ENCODE measurements around the gene BLVRA. TPM values are rescaled to one million over a fixed set of nuclear protein-coding genes. Genes with fewer than 3 reads are reported as not detected.
A peak's percentile ranks its signal among the peaks of the same experiment; 100 is the strongest.

BLVRA gene
- total RNA-seq, 2 donors from 2014 or later: 26.2 to 29.7 TPM

GRCh38 chr7:43756368-43757072 is 2.0 kb upstream of the BLVRA start:
- Mint-ChIP-seq H3K36me3 (ENCODE audit: low read depth) (no peaks in the 10 kb centered on the region), H3K27ac (peak overlapping the region; percentile 91), H3K27me3 (peaks cover 8% of the 10 kb centered on the region), H3K4me1 (peaks cover 27% of the 10 kb centered on the region), H3K4me3 (peak overlapping the region; percentile 87)
- no peak for ATAC-seq
- H3K9me3 ChIP-seq (ENCODE audit: control insufficient read depth, low read length, poor library complexity, severe bottlenecking): no peaks in the 10 kb centered on the region
- no peak for DNase-seq

GRCh38 chr7:43757073-43757720 is 1.3 kb upstream of the BLVRA start:
- H3K36me3 Mint-ChIP-seq (ENCODE audit: low read depth): no peaks in the 10 kb centered on the region
- H3K9me3 ChIP-seq (ENCODE audit: control insufficient read depth, low read length, poor library complexity, severe bottlenecking): no peaks in the 10 kb centered on the region
- H3K27me3 Mint-ChIP-seq: peaks cover 8% of the 10 kb centered on the region
- peak overlapping the region; percentile 91 for H3K27ac Mint-ChIP-seq
- peak overlapping the region; percentile 87 for H3K4me3 Mint-ChIP-seq
- ATAC-seq (no peak), DNase-seq (no peak)
- peaks cover 31% of the 10 kb centered on the region for H3K4me1 Mint-ChIP-seq

- Mint-ChIP-seq H3K27me3 (peaks cover 8% of the 10 kb centered on the region), H3K4me3 (peak overlapping the region; percentile 87), H3K4me1 (peaks cover 35% of the 10 kb centered on the region), H3K36me3 (ENCODE audit: low read depth) (no peaks in the 10 kb centered on the region), H3K27ac (peak overlapping the region; percentile 65)
- peak; percentile 25 to 31 (median 30) for DNase-seq
- no peaks in the 10 kb centered on the region for H3K9me3 ChIP-seq (ENCODE audit: control insufficient read depth, low read length, poor library complexity, severe bottlenecking)
- ATAC-seq: peak; percentile 73
These were observed 573 bp downstream of the BLVRA start for GRCh38 chr7:43758822-43759683.

GRCh38 chr7:43760861-43761260 is 2.4 kb downstream of the BLVRA start:
- peak overlapping the region; percentile 69 for H3K27ac Mint-ChIP-seq
- peak overlapping the region; percentile 56 for H3K4me3 Mint-ChIP-seq
- peaks cover 8% of the 10 kb centered on the region for H3K27me3 Mint-ChIP-seq
- ATAC-seq (no peak), DNase-seq (no peak)
- H3K9me3 ChIP-seq (ENCODE audit: control insufficient read depth, low read length, poor library complexity, severe bottlenecking): no peaks in the 10 kb centered on the region
- peaks cover 40% of the 10 kb centered on the region for H3K4me1 Mint-ChIP-seq
- no peaks in the 10 kb centered on the region for H3K36me3 Mint-ChIP-seq (ENCODE audit: low read depth)

- peak overlapping the region; percentile 69 for H3K27ac Mint-ChIP-seq
- peaks cover 8% of the 10 kb centered on the region for H3K27me3 Mint-ChIP-seq
- H3K9me3 ChIP-seq (ENCODE audit: control insufficient read depth, low read length, poor library complexity, severe bottlenecking): no peaks in the 10 kb centered on the region
- no peak overlapping the region for H3K4me3 Mint-ChIP-seq
- DNase-seq: no peak
- no peak for ATAC-seq
- peaks cover 40% of the 10 kb centered on the region for H3K4me1 Mint-ChIP-seq
- H3K36me3 Mint-ChIP-seq (ENCODE audit: low read depth): no peaks in the 10 kb centered on the region
These were observed 2.9 kb downstream of the BLVRA start for GRCh38 chr7:43761382-43761781.

- H3K9me3 ChIP-seq (ENCODE audit: control insufficient read depth, low read length, poor library complexity, severe bottlenecking): no peaks in the 10 kb centered on the region
- peak overlapping the region; percentile 76 for H3K27ac Mint-ChIP-seq
- no peak overlapping the region for H3K4me3 Mint-ChIP-seq
- peaks cover 2% of the 10 kb centered on the region for H3K27me3 Mint-ChIP-seq
- ATAC-seq (no peak), DNase-seq (no peak)
- peaks cover 40% of the 10 kb centered on the region for H3K4me1 Mint-ChIP-seq
- no peaks in the 10 kb centered on the region for H3K36me3 Mint-ChIP-seq (ENCODE audit: low read depth)
These were observed 3.6 kb downstream of the BLVRA start for GRCh38 chr7:43761938-43762692.

GRCh38 chr7:43763183-43763582 is 4.7 kb downstream of the BLVRA start:
- Mint-ChIP-seq H3K27me3 (no peaks in the 10 kb centered on the region), H3K4me3 (no peak overlapping the region), H3K36me3 (ENCODE audit: low read depth) (no peaks in the 10 kb centered on the region), H3K4me1 (peaks cover 32% of the 10 kb centered on the region), H3K27ac (peak overlapping the region; percentile 76)
- DNase-seq: no peak
- H3K9me3 ChIP-seq (ENCODE audit: control insufficient read depth, low read length, poor library complexity, severe bottlenecking): no peaks in the 10 kb centered on the region
- no peak for ATAC-seq

- no peak for DNase-seq
- no peaks in the 10 kb centered on the region for H3K36me3 Mint-ChIP-seq (ENCODE audit: low read depth)
- ATAC-seq: peak; percentile 50
- H3K27me3 Mint-ChIP-seq: no peaks in the 10 kb centered on the region
- peak overlapping the region; percentile 56 for H3K4me3 Mint-ChIP-seq
- H3K27ac Mint-ChIP-seq: peak overlapping the region; percentile 76
- H3K4me1 Mint-ChIP-seq: peaks cover 35% of the 10 kb centered on the region
- H3K9me3 ChIP-seq (ENCODE audit: control insufficient read depth, low read length, poor library complexity, severe bottlenecking): no peaks in the 10 kb centered on the region
These were observed 5.7 kb downstream of the BLVRA start for GRCh38 chr7:43764039-43764761.

- H3K4me3 Mint-ChIP-seq: no peak overlapping the region
- no peak for ATAC-seq
- peaks cover 33% of the 10 kb centered on the region for H3K4me1 Mint-ChIP-seq
- no peaks in the 10 kb centered on the region for H3K9me3 ChIP-seq (ENCODE audit: control insufficient read depth, low read length, poor library complexity, severe bottlenecking)
- H3K27ac Mint-ChIP-seq: peak overlapping the region; percentile 76
- no peak for DNase-seq
- H3K36me3 Mint-ChIP-seq (ENCODE audit: low read depth): no peaks in the 10 kb centered on the region
- H3K27me3 Mint-ChIP-seq: no peaks in the 10 kb centered on the region
These were observed 6.5 kb downstream of the BLVRA start for GRCh38 chr7:43764807-43765491.

- ATAC-seq (no peak), DNase-seq (no peak)
- Mint-ChIP-seq H3K36me3 (ENCODE audit: low read depth) (peaks cover 3% of the 10 kb centered on the region), H3K27ac (no peak overlapping the region), H3K4me3 (no peak overlapping the region), H3K4me1 (peaks cover 37% of the 10 kb centered on the region), H3K27me3 (no peaks in the 10 kb centered on the region)
- H3K9me3 ChIP-seq (ENCODE audit: control insufficient read depth, low read length, poor library complexity, severe bottlenecking): no peaks in the 10 kb centered on the region
These were observed 8.1 kb downstream of the BLVRA start for GRCh38 chr7:43766564-43766963.

- H3K9me3 ChIP-seq (ENCODE audit: control insufficient read depth, low read length, poor library complexity, severe bottlenecking): no peaks in the 10 kb centered on the region
- ATAC-seq (no peak), DNase-seq (no peak)
- H3K27me3 Mint-ChIP-seq: no peaks in the 10 kb centered on the region
- H3K36me3 Mint-ChIP-seq (ENCODE audit: low read depth): peaks cover 5% of the 10 kb centered on the region
- no peak overlapping the region for H3K4me3 Mint-ChIP-seq
- H3K27ac Mint-ChIP-seq: no peak overlapping the region
- peaks cover 35% of the 10 kb centered on the region for H3K4me1 Mint-ChIP-seq
These were observed 8.8 kb downstream of the BLVRA start for GRCh38 chr7:43767311-43767710.
